GM12864 (cell line): ENCODE results near the gene NEU3.
"Not testable (repeated sequence)": the region's sequence is repeated elsewhere in the genome, so short reads cannot be mapped to it uniquely, and the experiment has no call there.

Experiments used
- DNase-seq: peaks from one replicate; pipeline ENCODE4 v3.0.0-alpha.2; 2011; ENCODE audit warnings: low read depth
- H3K4me3 ChIP-seq: 2 replicates; pipeline ENCODE4 v1.5.1; 2011; ENCODE audit warnings: mild to moderate bottlenecking, low read depth, low read length, control low read depth
- CTCF ChIP-seq: IDR thresholded peaks from 2 replicates; pipeline ENCODE4 v1.5.1; 2011; ENCODE audit warnings: low read depth, mild to moderate bottlenecking, moderate library complexity, low read length, control low read depth, inconsistent platforms; ENCODE audit errors: missing control alignments

NEU3 gene

GRCh38 chr11:75035911-75036565, 47.3 kb downstream of the NEU3 start:
- no peak overlapping the region for H3K4me3 ChIP-seq
- no peak for TF ChIP-seq CTCF
- no peak for DNase-seq

DNA sequence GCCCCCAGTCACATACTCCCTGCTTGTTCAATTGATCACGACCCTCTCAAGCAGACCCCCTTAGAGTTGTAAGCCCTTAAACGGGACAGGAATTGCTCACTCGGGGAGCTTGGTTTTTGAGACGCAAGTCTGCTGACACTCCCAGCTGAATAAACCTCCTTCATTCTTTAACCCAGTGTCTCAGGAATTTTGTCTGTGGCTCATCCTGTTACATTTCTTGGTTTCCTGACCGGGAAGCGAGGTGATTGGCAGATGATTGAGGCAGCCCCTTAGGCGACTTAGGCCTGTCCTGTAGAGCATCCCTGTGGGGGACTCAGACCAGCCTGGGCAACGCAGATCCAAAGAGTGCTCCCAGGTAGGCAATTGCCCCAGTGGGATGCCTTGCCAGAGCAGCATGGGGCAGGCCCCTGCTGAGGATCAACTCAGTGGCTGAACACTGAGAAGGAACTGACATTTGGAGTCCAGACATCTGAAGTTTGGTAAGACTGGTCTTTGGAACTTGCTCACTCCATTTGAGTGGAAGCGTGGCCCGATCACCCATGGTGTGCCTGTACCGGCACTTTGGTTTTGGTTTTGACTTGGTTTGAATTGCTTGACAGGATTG, 51.5 kb downstream of the NEU3 start:
- no peak overlapping the region for H3K4me3 ChIP-seq
- no peak for TF ChIP-seq CTCF
- no peak for DNase-seq

- TF ChIP-seq CTCF = no peak
- no peak for DNase-seq
- H3K4me3 ChIP-seq = no peak overlapping the region
Observed at GRCh38 chr11:75041263-75041662, 52.5 kb downstream of the NEU3 start.

GRCh38 chr11:75041821-75042220, 53.1 kb downstream of the NEU3 start:
- H3K4me3 ChIP-seq, DNase-seq: not testable (repeated sequence)

GRCh38 chr11:75044381-75045170, 55.8 kb downstream of the NEU3 start:
- DNase-seq, H3K4me3 ChIP-seq: not testable (repeated sequence)

DNA sequence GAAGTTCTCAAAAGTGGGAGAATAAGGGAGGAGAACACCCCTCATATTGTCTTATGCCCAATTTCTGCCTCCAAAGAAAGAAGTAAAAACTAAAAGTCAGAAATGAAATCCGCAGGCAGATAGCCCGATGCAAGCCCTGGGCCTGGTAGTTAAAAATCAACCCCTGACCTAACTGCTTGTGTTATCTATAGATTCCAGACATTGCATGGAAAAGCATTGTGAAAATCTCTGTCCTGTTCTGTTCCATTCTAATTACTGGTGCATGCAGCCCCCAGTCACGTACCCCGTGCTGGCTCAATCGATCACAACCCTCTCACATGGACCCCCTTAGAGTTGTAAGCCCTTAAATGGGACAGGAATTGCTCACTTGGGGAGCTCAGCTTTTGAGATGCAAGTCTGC, 57.9 kb downstream of the NEU3 start:
- H3K4me3 ChIP-seq, DNase-seq: not testable (repeated sequence)

GRCh38 chr11:75047191-75047590, 58.5 kb downstream of the NEU3 start:
- H3K4me3 ChIP-seq = no peak overlapping the region
- DNase-seq = no peak
- no peak for TF ChIP-seq CTCF

DNA sequence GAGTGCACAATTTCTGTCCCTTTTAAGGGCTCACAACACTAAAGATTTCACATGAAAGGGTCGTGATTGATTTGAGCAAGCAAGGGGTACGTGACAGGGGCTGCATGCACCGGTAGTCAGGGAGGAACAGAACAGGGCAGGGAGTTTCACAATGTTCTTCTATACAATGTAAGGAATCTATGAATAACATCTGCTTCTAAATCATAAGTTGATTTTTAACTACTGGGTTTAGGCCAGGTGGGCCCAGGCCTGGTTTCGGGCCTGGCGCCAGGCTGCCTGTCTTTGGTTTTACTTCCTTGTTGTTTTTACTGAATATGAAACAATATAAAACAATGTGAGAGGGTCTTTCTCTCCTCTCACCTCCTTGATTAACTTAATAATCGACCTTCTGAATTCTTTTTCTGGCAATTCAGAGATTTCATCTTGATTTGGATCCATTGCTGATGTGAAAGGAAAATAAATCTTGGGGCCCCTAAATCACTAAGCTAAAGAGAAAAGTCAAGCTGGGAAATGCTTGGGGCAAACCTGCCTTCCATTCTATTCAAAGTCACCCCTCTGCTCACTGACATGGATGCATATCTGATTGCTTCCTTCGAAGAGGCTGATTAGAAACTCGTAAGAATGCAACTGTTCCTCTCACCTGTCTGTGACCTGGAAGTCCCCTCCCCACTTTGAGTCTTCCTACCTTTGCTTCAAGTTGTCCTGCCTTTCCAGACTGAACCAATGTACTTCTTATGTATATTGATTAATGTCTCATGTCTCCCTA, 61.0 kb downstream of the NEU3 start:
- H3K4me3 ChIP-seq, DNase-seq: not testable (repeated sequence)
